ENCODE data around the gene TDRD9.

TDRD9 gene

DNA sequence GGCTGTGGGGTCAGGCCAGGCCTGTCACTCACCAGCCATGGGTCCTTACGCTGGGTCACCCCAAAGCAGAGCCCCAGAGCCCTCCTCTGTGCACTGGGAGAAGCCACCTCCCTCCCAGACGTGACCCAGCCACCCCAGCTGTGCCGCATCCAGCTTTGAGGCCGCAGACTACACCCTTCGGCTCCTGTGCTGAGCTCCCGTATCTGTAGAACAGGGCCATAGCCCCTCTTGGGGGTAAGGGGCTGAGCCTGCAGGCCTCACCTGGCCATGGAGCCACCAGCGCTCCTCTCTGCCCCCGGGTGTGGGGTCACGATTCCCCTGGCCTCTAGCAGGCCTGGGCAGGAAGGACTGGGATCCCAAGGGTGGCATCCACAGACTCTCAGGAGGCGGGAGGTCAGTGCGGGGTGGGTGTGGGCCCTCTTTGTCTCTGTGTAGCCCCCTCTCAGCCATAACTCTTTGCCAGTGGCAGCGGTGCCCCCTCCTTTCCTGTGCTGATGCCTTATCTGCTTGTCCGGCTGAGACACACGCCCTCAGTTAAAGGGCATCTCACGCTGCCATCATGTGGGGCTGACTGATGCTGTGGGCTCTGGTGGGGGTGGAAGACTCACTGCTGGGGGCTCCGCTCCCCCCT, 173.5 kb downstream of the TDRD9 start:
- DNase-seq (ENCODE audit: low read depth), result no peak
